K562 (cell line): ENCODE data around the gene VGF. TPM values are rescaled to one million over a fixed set of nuclear protein-coding genes. Genes with fewer than 3 reads are reported as not detected.

Experiments used
- ATAC-seq: fragments of 200-7000 bp; cut with Tn5 transposase; 3 replicates; pipeline ENCODE4 v1.9.1; 2020; ENCODE audit warnings: moderate library complexity
- BruUV-seq: library from RNA; stranded (reverse); fragments of 400-500 nt; replicated peaks from 2 replicates; lab custom pipeline; 2021; lab: Mats Ljungman, UMichigan
- CTCF ChIA-PET: fragments of 300-600 bp; formaldehyde crosslinking; extraction: SDS; loops from one replicate; lab custom pipeline; 2021; ENCODE audit warnings: low intra/inter-chr PET ratio; lab: Yijun Ruan, JAX
- POLR2A ChIA-PET: fragments of 300-600, 350-650 bp; sonication (Branson Sonifier 250); formaldehyde crosslinking; extraction: SDS; loops from one replicate; lab custom pipeline; 2021; ENCODE audit warnings: antibody characterized with exemption, inconsistent platforms; lab: Yijun Ruan, JAX
- DNase-seq, 4 experiments: peaks; one replicate each; pipeline versions ENCODE4 v3.0.0 to v3.0.0-alpha.2; 2011 to 2018; ENCODE audit warnings: low spot score in 3 of 4, mixed read lengths in 3 of 4; ENCODE audit errors: extremely low read depth in 1 of 4
- FAIRE-seq: peaks from 2 replicates; lab custom pipeline; 2011; peaks lifted over from hg19 to GRCh38; lab: Jason Lieb, UNC
- H2AFZ ChIP-seq: 2 replicates; pipeline ENCODE4 v1.6.0; 2011; ENCODE audit warnings: low read depth, low read length, control low read depth, inconsistent platforms
- H3K27ac ChIP-seq: fragments of 200-600 bp; 3 replicates; pipeline ENCODE4 v1.8.0; 2011; ENCODE audit warnings: low read depth, mild to moderate bottlenecking, control low read depth, inconsistent platforms, low read length, moderate library complexity, mixed read lengths; ENCODE audit errors: extremely low read depth
- H3K27me3 ChIP-seq, 2 experiments: fragments of 300-600 bp in 1 of 2; 2 replicates in 1 of 2; 3 replicates in 1 of 2; pipeline versions ENCODE4 v1.6.0 to v1.8.0; 2011; ENCODE audit warnings: inconsistent platforms in 2 of 2, low read length in 2 of 2, mild to moderate bottlenecking in 1 of 2, mixed read lengths in 1 of 2, moderate library complexity in 1 of 2; ENCODE audit not compliant: control insufficient read depth in 2 of 2, insufficient read depth in 2 of 2
- H3K36me3 ChIP-seq: fragments of 300-600 bp; 3 replicates; pipeline ENCODE4 v1.8.0; 2011; ENCODE audit warnings: mild to moderate bottlenecking, low read length, inconsistent platforms; ENCODE audit not compliant: control insufficient read depth, insufficient read depth
- H3K4me1 ChIP-seq, 2 experiments: fragments of 200-600 bp in 1 of 2; replicated peaks in 1 of 2; 2 replicates in 1 of 2; 3 replicates in 1 of 2; pipeline versions ENCODE4 v1.5.1 to v1.8.0; 2011; ENCODE audit warnings: inconsistent platforms in 2 of 2, low read length in 2 of 2, mild to moderate bottlenecking in 1 of 2, mixed read lengths in 1 of 2, moderate library complexity in 1 of 2; ENCODE audit not compliant: control insufficient read depth in 2 of 2, insufficient read depth in 2 of 2
- H3K4me2 ChIP-seq: 2 replicates; pipeline ENCODE4 v1.6.1; 2011; ENCODE audit warnings: low read length, control low read depth, inconsistent platforms, mixed read lengths; ENCODE audit not compliant: insufficient read depth
- H3K4me3 ChIP-seq: fragments of 200-600 bp; sonication (generic), shearing (Covaris generic); 2 replicates; pipeline ENCODE4 v1.5.1; 2016; ENCODE audit warnings: control low read depth, inconsistent platforms
- H3K79me2 ChIP-seq: fragments of 200-600 bp; 3 replicates; pipeline ENCODE4 v1.8.0; 2011; ENCODE audit warnings: low read length, inconsistent platforms; ENCODE audit not compliant: control insufficient read depth, insufficient read depth
- H3K9ac ChIP-seq, 2 experiments: 2 replicates each; pipeline versions ENCODE4 v1.6.0 to v1.6.1; 2011; ENCODE audit warnings: low read depth in 2 of 2, low read length in 2 of 2, control low read depth in 1 of 2, inconsistent platforms in 1 of 2, mild to moderate bottlenecking in 1 of 2, mixed read lengths in 1 of 2; ENCODE audit not compliant: insufficient read depth in 1 of 2
- H3K9me1 ChIP-seq: one replicate; pipeline ENCODE4 v1.6.0; 2011; ENCODE audit warnings: inconsistent platforms, mild to moderate bottlenecking, low read length, moderate library complexity; ENCODE audit not compliant: control insufficient read depth, insufficient read depth
- H3K9me3 ChIP-seq: replicated peaks from 2 replicates; pipeline ENCODE4 v1.5.1; 2011; ENCODE audit warnings: low read depth, low read length, inconsistent platforms; ENCODE audit not compliant: control insufficient read depth, insufficient read depth
- H4K20me1 ChIP-seq: replicated peaks from 2 replicates; pipeline ENCODE4 v1.6.1; 2011; ENCODE audit warnings: low read length, inconsistent platforms, mixed read lengths; ENCODE audit not compliant: control insufficient read depth, insufficient read depth
- ARID4B ChIP-seq: sonication (generic); formaldehyde crosslinking; IDR thresholded peaks from 2 replicates; pipeline ENCODE4 v1.8.0; 2022; ENCODE audit warnings: mild to moderate bottlenecking, missing genetic modification reagents
- FOSL1 ChIP-seq: fragments of 200-800 bp; sonication (Bioruptor generic); conservative IDR thresholded peaks from 2 replicates; pipeline ENCODE4 v1.6.1; 2016; ENCODE audit warnings: missing genetic modification characterization, missing compliant biosample characterization
- HNRNPLL ChIP-seq: fragments of 200-400 bp; formaldehyde crosslinking; IDR thresholded peaks from 2 replicates; pipeline ENCODE4 v1.6.1; 2017; ENCODE audit warnings: low read length, low read depth, mild to moderate bottlenecking; ENCODE audit not compliant: poor library complexity, severe bottlenecking
- ILF3 ChIP-seq: fragments of 450-650 bp; IDR thresholded peaks from 2 replicates; pipeline ENCODE4 v1.6.1; 2018; ENCODE audit warnings: antibody characterized with exemption, mild to moderate bottlenecking, moderate library complexity, borderline replicate concordance
- RREB1 ChIP-seq: fragments of 250-450 bp; sonication (Bioruptor Pico); IDR thresholded peaks from 2 replicates; pipeline ENCODE4 v1.4.0; 2020
- RUNX1 ChIP-seq: sonication (generic); IDR thresholded peaks from 2 replicates; pipeline ENCODE4 v1.6.1; 2016; ENCODE audit warnings: antibody characterized with exemption, low read depth
- ZNF766 ChIP-seq: fragments of 200-800 bp; sonication (Bioruptor generic); conservative IDR thresholded peaks from 2 replicates; pipeline ENCODE4 v1.6.1; 2016; ENCODE audit warnings: missing genetic modification characterization, missing compliant biosample characterization
- WGBS: fragments of 100-300 bp; shearing (Covaris generic); methylation state at CpG from one replicate; pipeline ENCODE4 v1.1.6; 2016; ENCODE audit warnings: low coverage, mixed read lengths; ENCODE audit not compliant: insufficient coverage; ENCODE audit errors: missing lambda C conversion rate; 5-methylcytosine and 5-hydroxymethylcytosine counted together
- in situ Hi-C: fragments of 300-500 bp; cut with MboI; formaldehyde crosslinking; loops from 4 replicates; pipeline ENCODE4 v1.15.0; 2018; ENCODE audit warnings: inconsistent platforms, mixed read lengths
- intact Hi-C: fragments of 100-400 bp; cut with micrococcal nuclease; formaldehyde crosslinking; loops from 2 replicates; pipeline ENCODE4 v1.14.2; 2022
- polyA plus RNA-seq, 8 experiments: library from polyadenylated mRNA; depleted of rRNA in 4 of 8; stranded (reverse) in 5 of 8; unstranded in 3 of 8; fragments of >200 nt; fragmentation: Nextera tagmentation in 2 of 8; fragmentation: Illumina TruSeq in 1 of 8; extraction: Ambion mirVana in 2 of 8; extraction: Trizol in 1 of 8; gene quantifications; 2 replicates each; pipeline versions ENCODE4 v1.2.1 to v1.2.3, GENCODE V29; 2011 to 2014; ENCODE audit warnings: inconsistent platforms in 1 of 8, missing spikeins in 1 of 8
- total RNA-seq, 7 experiments: library from RNA; depleted of rRNA in 6 of 7; stranded (reverse); fragments of >200 nt in 6 of 7; fragmentation: Illumina TruSeq in 2 of 7; extraction: Trizol in 2 of 7; gene quantifications; 2 replicates each; pipeline versions ENCODE4 v1.2.1 to v1.2.3, GENCODE V29; 2011 to 2021; ENCODE audit warnings: low replicate concordance in 1 of 7

The VGF gene
- total and polyA plus RNA-seq, 9 of the 15 experiments (the other 6 are each of a cell fraction or from before 2014, with no cell fraction given): 0.03 to 5.7 (median 0.34) TPM

- TF ChIP-seq RREB1 (CRISPR knock-in tag): no peak
- TF ChIP-seq HNRNPLL: no peak
Measured at GRCh38 chr7:101140746-101141382, 24.5 kb downstream of the VGF start (continued).

GRCh38 chr7:101140339-101140699, 25.1 kb downstream of the VGF start:
- Histone ChIP-seq H4K20me1 (no peaks in the 10 kb centered on the region), H3K4me1 (peaks cover 19 to 28% of the 10 kb centered on the region in 2 experiments), H2AFZ (peak overlapping the region; percentile 70), H3K79me2 (no peaks in the 10 kb centered on the region), H3K36me3 (no peaks in the 10 kb centered on the region), H3K4me3 (no peak overlapping the region), H3K9me1 (no peaks in the 10 kb centered on the region), H3K27ac (peak overlapping the region; percentile 48; the same call in 1 of the 3 replicates), H3K4me2 (no peak overlapping the region), H3K9me3 (no peaks in the 10 kb centered on the region), H3K9ac (no peak overlapping the region), H3K27me3 (no peaks in the 10 kb centered on the region)
- in situ Hi-C loops (no loop called here), intact Hi-C loops (no loop called here)
- DNase-seq (peak in 1 of 4 experiments; percentile 5), ATAC-seq (no peak), FAIRE-seq (peak; percentile 6)
- WGBS: 22% methylated on average over 3 of the region's 3 CpGs
- no TSS peak for BruUV-seq
- ChIA-PET CTCF (no interaction called here), POLR2A (interaction anchor here (1.2 kb wide), 1 partner anchor 139 kb away, joined by 3 read pairs; no protein-coding TSS in a partner anchor)
- no peak for TF ChIP-seq ILF3
- TF ChIP-seq RUNX1: no peak
- 0 out of 2 replicates have a peak, but pooled peaks have one; percentile 23 for TF ChIP-seq FOSL1 (tag)
- no peak for TF ChIP-seq ZNF766 (CRISPR knock-in tag)
- no peak for TF ChIP-seq ARID4B (CRISPR knock-in tag)
